PC-9 (cell line): ENCODE measurements around the gene DCAF17.

Source experiments
- EZH2 ChIP-seq: fragments of 200-600 bp; sonication (generic); IDR thresholded peaks from 2 replicates; pipeline ENCODE4 v1.8.0; 2017; ENCODE audit warnings: antibody characterized with exemption, low read depth
- TF ChIP-seq, protein P1 (sequence below): fragments of 200-600 bp; sonication (generic); conservative IDR thresholded peaks from 2 replicates; pipeline ENCODE4 v1.6.1; 2017; ENCODE audit warnings: mixed run types, antibody characterized with exemption, mild to moderate bottlenecking, moderate library complexity

DNA sequence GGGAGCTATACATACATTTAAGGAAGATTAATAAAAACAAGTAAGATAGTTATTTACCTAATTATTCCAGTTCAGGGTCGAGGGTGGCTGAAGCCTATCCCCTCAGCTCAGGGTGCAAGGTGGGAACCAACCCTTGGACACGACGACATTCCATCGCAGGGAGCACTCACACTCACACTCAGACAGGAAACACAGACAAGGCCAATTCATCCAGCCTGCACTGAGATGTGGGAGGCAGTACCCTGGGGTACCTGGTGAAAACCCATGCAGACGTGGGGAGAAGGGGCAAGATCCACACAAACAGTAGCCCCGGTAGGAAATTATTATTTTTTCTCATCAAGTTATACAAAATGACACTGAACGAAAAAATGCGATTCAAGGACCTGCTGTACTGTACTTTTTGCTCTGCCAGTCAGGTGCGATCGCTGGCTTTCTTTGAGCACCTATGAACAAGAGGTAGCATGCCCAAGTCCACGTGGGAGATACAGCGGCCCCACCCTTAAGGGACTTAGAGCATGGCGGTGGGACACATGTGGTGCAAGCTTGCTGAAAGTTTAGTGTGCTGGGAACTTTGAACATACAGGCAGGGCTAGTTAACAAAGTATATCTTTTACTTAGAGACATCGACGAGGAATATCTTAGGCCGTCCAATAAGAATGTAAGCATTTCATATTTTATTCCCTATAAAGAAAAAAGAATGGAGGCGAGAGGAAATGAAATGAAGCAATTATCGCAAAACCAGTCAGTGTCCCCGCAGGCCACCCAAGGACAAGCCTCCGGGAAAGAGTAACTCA, 860 bp upstream of the DCAF17 start:
- TF ChIP-seq, protein P1, sequence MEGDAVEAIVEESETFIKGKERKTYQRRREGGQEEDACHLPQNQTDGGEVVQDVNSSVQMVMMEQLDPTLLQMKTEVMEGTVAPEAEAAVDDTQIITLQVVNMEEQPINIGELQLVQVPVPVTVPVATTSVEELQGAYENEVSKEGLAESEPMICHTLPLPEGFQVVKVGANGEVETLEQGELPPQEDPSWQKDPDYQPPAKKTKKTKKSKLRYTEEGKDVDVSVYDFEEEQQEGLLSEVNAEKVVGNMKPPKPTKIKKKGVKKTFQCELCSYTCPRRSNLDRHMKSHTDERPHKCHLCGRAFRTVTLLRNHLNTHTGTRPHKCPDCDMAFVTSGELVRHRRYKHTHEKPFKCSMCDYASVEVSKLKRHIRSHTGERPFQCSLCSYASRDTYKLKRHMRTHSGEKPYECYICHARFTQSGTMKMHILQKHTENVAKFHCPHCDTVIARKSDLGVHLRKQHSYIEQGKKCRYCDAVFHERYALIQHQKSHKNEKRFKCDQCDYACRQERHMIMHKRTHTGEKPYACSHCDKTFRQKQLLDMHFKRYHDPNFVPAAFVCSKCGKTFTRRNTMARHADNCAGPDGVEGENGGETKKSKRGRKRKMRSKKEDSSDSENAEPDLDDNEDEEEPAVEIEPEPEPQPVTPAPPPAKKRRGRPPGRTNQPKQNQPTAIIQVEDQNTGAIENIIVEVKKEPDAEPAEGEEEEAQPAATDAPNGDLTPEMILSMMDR = no peak
- TF ChIP-seq EZH2 = no peak
